HepG2 (cell line): ENCODE measurements around the gene CYB5B. TPM values are rescaled to one million over a fixed set of nuclear protein-coding genes. Genes with fewer than 3 reads are reported as not detected.

Experiments used
- ARID4A ChIP-seq: sonication (generic); formaldehyde crosslinking; IDR thresholded peaks from 2 replicates; pipeline ENCODE4 v1.5.0; 2020; ENCODE audit warnings: mild to moderate bottlenecking, missing genetic modification reagents, borderline replicate concordance
- ASH2L ChIP-seq: fragments of 300-600, 200-600 bp; sonication (generic); IDR thresholded peaks from 2 replicates; pipeline ENCODE4 v1.7.0; 2017; ENCODE audit warnings: low read depth, mild to moderate bottlenecking, moderate library complexity, mixed read lengths, low read length; ENCODE audit not compliant: insufficient read length
- DMTF1 ChIP-seq: sonication (generic); formaldehyde crosslinking; IDR thresholded peaks from 2 replicates; pipeline ENCODE4 v1.4.0; 2020; ENCODE audit warnings: mild to moderate bottlenecking, missing genetic modification reagents
- EP300 ChIP-seq, 3 experiments: sonication (generic) in 1 of 3; formaldehyde crosslinking in 1 of 3; IDR thresholded peaks; 2 replicates each; pipeline versions ENCODE4 v1.5.1 to v1.6.1; 2011 to 2020; ENCODE audit warnings: low read depth in 2 of 3, low read length in 2 of 3, borderline replicate concordance in 1 of 3, improper control_type of control experiment in 1 of 3, mild to moderate bottlenecking in 1 of 3, missing genetic modification reagents in 1 of 3, moderate library complexity in 1 of 3
- HNRNPK ChIP-seq: fragments of 200-400 bp; formaldehyde crosslinking; IDR thresholded peaks from 2 replicates; pipeline ENCODE4 v1.6.1; 2018; ENCODE audit warnings: low read length, low read depth, moderate library complexity, mild to moderate bottlenecking; ENCODE audit not compliant: poor library complexity, severe bottlenecking
- POGZ ChIP-seq: sonication (generic); formaldehyde crosslinking; IDR thresholded peaks from 2 replicates; pipeline ENCODE4 v1.4.0; 2020; ENCODE audit warnings: mild to moderate bottlenecking, missing genetic modification reagents
- PRPF4 ChIP-seq: fragments of 200-400 bp; formaldehyde crosslinking; IDR thresholded peaks from 2 replicates; pipeline ENCODE4 v1.6.1; 2016; ENCODE audit warnings: low read length, low read depth; ENCODE audit not compliant: poor library complexity, severe bottlenecking
- RFXANK ChIP-seq: IDR thresholded peaks from 2 replicates; pipeline ENCODE4 v1.6.1; 2016
- SOX5 ChIP-seq: IDR thresholded peaks from 2 replicates; pipeline ENCODE4 v1.6.1; 2016; ENCODE audit warnings: borderline replicate concordance
- TAF1 ChIP-seq: sonication (generic); formaldehyde crosslinking; IDR thresholded peaks from 2 replicates; pipeline ENCODE4 v1.4.0; 2020; ENCODE audit warnings: missing genetic modification reagents
- YY1 ChIP-seq: IDR thresholded peaks from 2 replicates; pipeline ENCODE4 v1.6.1; 2011; ENCODE audit warnings: low read length, low read depth, moderate library complexity, mild to moderate bottlenecking; ENCODE audit not compliant: insufficient read depth, insufficient replicate concordance
- ZBTB14 ChIP-seq: sonication (generic); formaldehyde crosslinking; IDR thresholded peaks from 2 replicates; pipeline ENCODE4 v1.4.0; 2020; ENCODE audit warnings: missing genetic modification reagents
- ZBTB20 ChIP-seq: sonication (generic); formaldehyde crosslinking; IDR thresholded peaks from 2 replicates; pipeline ENCODE4 v1.8.1; 2023; ENCODE audit warnings: missing genetic modification reagents, low read depth, mild to moderate bottlenecking, borderline replicate concordance
- ZBTB39 ChIP-seq: sonication (generic); formaldehyde crosslinking; IDR thresholded peaks from 2 replicates; pipeline ENCODE4 v1.5.0; 2020; ENCODE audit warnings: missing genetic modification reagents
- ZBTB42 ChIP-seq: sonication (generic); formaldehyde crosslinking; IDR thresholded peaks from 2 replicates; pipeline ENCODE4 v1.5.0; 2020; ENCODE audit warnings: mild to moderate bottlenecking, missing genetic modification reagents
- ZNF296 ChIP-seq: sonication (generic); formaldehyde crosslinking; conservative IDR thresholded peaks from 2 replicates; pipeline ENCODE4 v1.5.0; 2020; ENCODE audit warnings: mild to moderate bottlenecking, missing genetic modification reagents
- ZNF75D ChIP-seq: sonication (generic); formaldehyde crosslinking; IDR thresholded peaks from 2 replicates; pipeline ENCODE4 v1.8.1; 2023; ENCODE audit warnings: missing genetic modification reagents, mild to moderate bottlenecking, borderline replicate concordance
- ZNF850 ChIP-seq: sonication (generic); formaldehyde crosslinking; conservative IDR thresholded peaks from 2 replicates; pipeline ENCODE4 v1.9.0; 2021; ENCODE audit warnings: mild to moderate bottlenecking, missing genetic modification reagents
- ZNF878 ChIP-seq: sonication (generic); formaldehyde crosslinking; IDR thresholded peaks from 2 replicates; pipeline ENCODE4 v1.8.1; 2023; ENCODE audit warnings: mild to moderate bottlenecking, missing genetic modification reagents, moderate library complexity
- polyA plus RNA-seq, 8 experiments: library from polyadenylated mRNA; depleted of rRNA in 3 of 8; stranded (reverse) in 7 of 8; unstranded in 1 of 8; fragments of >200 nt; fragmentation: Illumina TruSeq in 4 of 8; extraction: Trizol in 4 of 8; gene quantifications; 2 replicates each; pipeline versions ENCODE4 v1.2.1 to v1.2.3, GENCODE V29; 2011 to 2016; ENCODE audit warnings: low read depth in 4 of 8, missing spikeins in 1 of 8, mixed read lengths in 1 of 8; ENCODE audit not compliant: insufficient read depth in 1 of 8
- total RNA-seq, 5 experiments: library from RNA; depleted of rRNA; stranded (reverse); fragments of >200 nt; fragmentation: Illumina TruSeq; extraction: Trizol; gene quantifications; 2 replicates each; pipeline ENCODE4 v1.2.3, GENCODE V29; 2016; ENCODE audit warnings: low read depth in 1 of 5

CYB5B gene
- total and polyA plus RNA-seq, 2 of the 13 experiments (the other 11 are each of a cell fraction or from before 2014, with no cell fraction given) = 234 to 432 TPM

GRCh38 chr16:69404275-69404805 lies 20.1 kb upstream of the CYB5B start (continued):
- TF ChIP-seq ZBTB14 = no peak
- no peak for TF ChIP-seq ZNF75D (CRISPR knock-in tag)
- 0 out of 2 replicates have a peak, but pooled peaks have one; percentile 33 for TF ChIP-seq ZNF878 (CRISPR knock-in tag)
- peak; percentile 42; the same call in 1 of the 2 replicates for TF ChIP-seq ARID4A (CRISPR knock-in tag)
- TF ChIP-seq ZNF296 = no peak
- TF ChIP-seq PRPF4 = no peak
- TF ChIP-seq DMTF1 = no peak
- 0 out of 2 replicates have a peak, but pooled peaks have one; percentile 27 for TF ChIP-seq ZBTB20
- TF ChIP-seq ZBTB42 (CRISPR knock-in tag) = no peak
- TF ChIP-seq POGZ (CRISPR knock-in tag) = peak; percentile 90
- peak; percentile 31; the same call in 1 of the 2 replicates for TF ChIP-seq TAF1
- TF ChIP-seq HNRNPK = no peak
- peak; percentile 21 for TF ChIP-seq YY1
- TF ChIP-seq ZNF850 (CRISPR knock-in tag) = no peak
- TF ChIP-seq ASH2L = peak; percentile 80
- peak; percentile 84 for TF ChIP-seq SOX5
- no peak for TF ChIP-seq ZBTB39 (CRISPR knock-in tag)
- TF ChIP-seq RFXANK = 0 out of 2 replicates have a peak, but pooled peaks have one; percentile 18
- TF ChIP-seq EP300 (IDR thresholded peaks at IDR 0.05; ENCODE audit: low read depth in 2 of 2, low read length in 2 of 2) = peak in 1 of 2 experiments; percentile 93; a peak in 2 of 4 replicates
- peak; percentile 83 for TF ChIP-seq EP300 (CRISPR knock-in tag; IDR thresholded peaks at IDR 0.05; ENCODE audit: borderline replicate concordance)
